Rectal smooth muscle tissue (tissue), 1 donor: ENCODE measurements around the gene B3GNT8.

Source experiments
- H3K27ac ChIP-seq: one replicate; pipeline ENCODE4 v1.7.0; 2013; ENCODE audit warnings: low read depth, low read length, inconsistent platforms
- H3K27me3 ChIP-seq: one replicate; pipeline ENCODE4 v1.7.0; 2013; ENCODE audit warnings: low read length; ENCODE audit not compliant: control insufficient read depth, insufficient read depth
- H3K36me3 ChIP-seq: one replicate; pipeline ENCODE4 v1.7.0; 2013; ENCODE audit warnings: low read length; ENCODE audit not compliant: control insufficient read depth, insufficient read depth
- H3K4me1 ChIP-seq: one replicate; pipeline ENCODE4 v1.7.0; 2013; ENCODE audit warnings: low read length; ENCODE audit not compliant: control insufficient read depth, insufficient read depth
- H3K4me3 ChIP-seq: one replicate; pipeline ENCODE4 v1.7.0; 2013; ENCODE audit warnings: low read length
- H3K9ac ChIP-seq: one replicate; pipeline ENCODE4 v1.7.0; 2013; ENCODE audit warnings: low read length

The B3GNT8 gene

GRCh38 chr19:41407271-41407670, 19.9 kb downstream of the B3GNT8 start:
- Histone ChIP-seq H3K4me1 (no peaks in the 10 kb centered on the region), H3K9ac (no peak overlapping the region), H3K27me3 (no peaks in the 10 kb centered on the region), H3K36me3 (peaks cover 3% of the 10 kb centered on the region), H3K27ac (no peak overlapping the region), H3K4me3 (no peak overlapping the region)

GRCh38 chr19:41405776-41406175, 21.4 kb downstream of the B3GNT8 start:
- no peak overlapping the region for H3K9ac ChIP-seq
- H3K4me1 ChIP-seq = no peaks in the 10 kb centered on the region
- no peaks in the 10 kb centered on the region for H3K36me3 ChIP-seq
- H3K27me3 ChIP-seq = no peaks in the 10 kb centered on the region
- no peak overlapping the region for H3K27ac ChIP-seq
- no peak overlapping the region for H3K4me3 ChIP-seq

GRCh38 chr19:41403181-41403970, 23.8 kb downstream of the B3GNT8 start:
- Histone ChIP-seq H3K4me1 (peaks cover 5% of the 10 kb centered on the region), H3K36me3 (no peaks in the 10 kb centered on the region), H3K9ac (no peak overlapping the region), H3K4me3 (no peak overlapping the region), H3K27me3 (no peaks in the 10 kb centered on the region), H3K27ac (no peak overlapping the region)

- Histone ChIP-seq H3K4me3 (no peak overlapping the region), H3K9ac (no peak overlapping the region), H3K27ac (no peak overlapping the region), H3K36me3 (no peaks in the 10 kb centered on the region), H3K27me3 (no peaks in the 10 kb centered on the region), H3K4me1 (peaks cover 6% of the 10 kb centered on the region)
Observed at GRCh38 chr19:41402010-41402409, 25.2 kb downstream of the B3GNT8 start.

GRCh38 chr19:41401483-41401882, 25.7 kb downstream of the B3GNT8 start:
- Histone ChIP-seq H3K27ac (no peak overlapping the region), H3K36me3 (no peaks in the 10 kb centered on the region), H3K27me3 (no peaks in the 10 kb centered on the region), H3K4me3 (no peak overlapping the region), H3K9ac (no peak overlapping the region), H3K4me1 (peaks cover 7% of the 10 kb centered on the region)

GRCh38 chr19:41399525-41399924, 27.6 kb downstream of the B3GNT8 start:
- Histone ChIP-seq H3K9ac (no peak overlapping the region), H3K36me3 (no peaks in the 10 kb centered on the region), H3K4me3 (no peak overlapping the region), H3K4me1 (peaks cover 9% of the 10 kb centered on the region), H3K27me3 (no peaks in the 10 kb centered on the region), H3K27ac (no peak overlapping the region)

- no peak overlapping the region for H3K4me3 ChIP-seq
- H3K27me3 ChIP-seq = no peaks in the 10 kb centered on the region
- no peaks in the 10 kb centered on the region for H3K36me3 ChIP-seq
- H3K4me1 ChIP-seq = peaks cover 9% of the 10 kb centered on the region
- no peak overlapping the region for H3K27ac ChIP-seq
- H3K9ac ChIP-seq = no peak overlapping the region
Observed at GRCh38 chr19:41399091-41399490, 28.1 kb downstream of the B3GNT8 start.

- Histone ChIP-seq H3K9ac (no peak overlapping the region), H3K4me3 (peak overlapping the region; percentile 99), H3K27me3 (no peaks in the 10 kb centered on the region), H3K36me3 (no peaks in the 10 kb centered on the region), H3K4me1 (peaks cover 9% of the 10 kb centered on the region), H3K27ac (no peak overlapping the region)
Observed at GRCh38 chr19:41398598-41398997, 28.6 kb downstream of the B3GNT8 start.

- Histone ChIP-seq H3K4me1 (peaks cover 9% of the 10 kb centered on the region), H3K36me3 (no peaks in the 10 kb centered on the region), H3K27ac (peak overlapping the region; percentile 96), H3K9ac (peak overlapping the region; percentile 98), H3K4me3 (peak overlapping the region; percentile 99), H3K27me3 (no peaks in the 10 kb centered on the region)
Observed at GRCh38 chr19:41398050-41398418, 29.1 kb downstream of the B3GNT8 start.

GRCh38 chr19:41397086-41398049, 29.8 kb downstream of the B3GNT8 start, which contains the start of the genes BCKDHA and EXOSC5:
Gene BCKDHA (plus strand): TSS chr19:41397818. CDS start chr19:41397828, 10 bp downstream.
Gene EXOSC5 (minus strand): TSS chr19:41397359. CDS start chr19:41397328, 31 bp downstream.
- Histone ChIP-seq H3K4me1 (peaks cover 9% of the 10 kb centered on the region), H3K27ac (peak within 1 kb of the TSS; percentile 96), H3K36me3 (no peaks in the 10 kb centered on the region)

GRCh38 chr19:41395355-41395754, 31.8 kb downstream of the B3GNT8 start:
- H3K9ac ChIP-seq = no peak overlapping the region
- H3K4me3 ChIP-seq = no peak overlapping the region
- no peaks in the 10 kb centered on the region for H3K27me3 ChIP-seq
- H3K4me1 ChIP-seq = peaks cover 9% of the 10 kb centered on the region
- peaks cover 14% of the 10 kb centered on the region for H3K36me3 ChIP-seq
- H3K27ac ChIP-seq = no peak overlapping the region

More at GRCh38 chr19:41397086-41398049, 29.8 kb downstream of the B3GNT8 start, which contains the start of the genes BCKDHA and EXOSC5:
- no peaks in the 10 kb centered on the region for H3K27me3 ChIP-seq
- peak within 1 kb of the TSS; percentile 98 for H3K9ac ChIP-seq
- peak within 1 kb of the TSS; percentile 99 for H3K4me3 ChIP-seq

- no peaks in the 10 kb centered on the region for H3K27me3 ChIP-seq
- H3K9ac ChIP-seq = no peak overlapping the region
- H3K36me3 ChIP-seq = peaks cover 26% of the 10 kb centered on the region
- no peak overlapping the region for H3K27ac ChIP-seq
- peaks cover 3% of the 10 kb centered on the region for H3K4me1 ChIP-seq
- no peak overlapping the region for H3K4me3 ChIP-seq
Observed at GRCh38 chr19:41392775-41393174, 34.4 kb downstream of the B3GNT8 start.
